ENCODE results near the gene SAMMSON. TPM values are rescaled to one million over a fixed set of nuclear protein-coding genes. Genes with fewer than 3 reads are reported as not detected.

Gene SAMMSON
- total and polyA plus RNA-seq, 10 of the 15 experiments (the other 5 are each of a cell fraction or from before 2014, with no cell fraction given), result not detected

DNA sequence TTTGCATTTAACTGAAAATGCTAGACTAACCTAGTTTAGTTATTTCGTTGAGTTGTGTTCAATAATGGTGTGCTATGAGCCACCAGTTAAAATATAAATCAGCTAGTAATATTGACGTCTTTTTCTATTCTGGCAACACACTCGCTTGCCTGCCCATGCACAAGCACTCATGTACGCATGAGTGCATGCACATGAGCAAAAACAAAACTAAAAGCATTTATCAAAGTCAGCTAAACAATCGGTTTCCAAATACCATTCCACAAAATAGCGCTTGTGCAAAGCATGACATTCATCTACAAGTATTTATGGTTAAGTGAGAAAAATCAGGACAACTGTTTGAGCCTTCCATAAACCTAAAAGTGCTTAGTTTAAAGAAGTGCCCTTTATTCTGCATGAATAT is 13.1 kb upstream of the SAMMSON start:
- H3K9ac ChIP-seq (ENCODE audit: control insufficient read depth, insufficient read depth, low read length), result no peak overlapping the region
- H3K4me3 ChIP-seq, result no peak overlapping the region
- no peak for ATAC-seq
- no TSS peak for BruUV-seq (replicated peaks)
- ChIA-PET POLR2A (no interaction called here), RAD21 (ENCODE audit: unreplicated experiment) (no interaction called here), SMC1A (ENCODE audit: uncharacterized antibody, unreplicated experiment) (no interaction called here), CTCF (no interaction called here)
- H3K4me2 ChIP-seq (ENCODE audit: control insufficient read depth, insufficient read depth), result no peak overlapping the region
- H3K4me1 ChIP-seq (ENCODE audit: control insufficient read depth, insufficient read depth, low read length), result no peaks in the 10 kb centered on the region
- no peaks in the 10 kb centered on the region for H4K20me1 ChIP-seq (ENCODE audit: control insufficient read depth, insufficient read depth)
- no peak overlapping the region for H3K27ac ChIP-seq (ENCODE audit: control insufficient read depth, insufficient read depth)
- TF ChIP-seq TCF3 (IDR thresholded peaks at IDR 0.05; ENCODE audit: borderline replicate concordance, insufficient read depth, low read depth, low read length) (no peak), MEF2B (IDR thresholded peaks at IDR 0.05; ENCODE audit: partially characterized antibody, poor library complexity, severe bottlenecking) (no peak), NFXL1 (IDR thresholded peaks at IDR 0.05; ENCODE audit: borderline replicate concordance) (no peak), CREB1 (IDR thresholded peaks at IDR 0.05; ENCODE audit: low read depth) (no peak), NR2F1 (conservative IDR thresholded peaks at IDR 0.05) (no peak), RB1 (IDR thresholded peaks at IDR 0.05; ENCODE audit: borderline replicate concordance) (no peak)
- no peak for FAIRE-seq
- no peaks in the 10 kb centered on the region for H3K9me3 ChIP-seq (replicated peaks; ENCODE audit: control insufficient read depth, insufficient read depth, low read length)
- 7% methylated on average over 6 of the region's 6 CpGs for WGBS (ENCODE audit: insufficient coverage, insufficient replicate concordance, low lambda C conversion rate, missing lambda C conversion rate)
- intact Hi-C loops (cut with micrococcal nuclease; ENCODE audit: unreplicated experiment), result loop anchor here (2.0 kb wide), 1 partner anchor 72 kb away; no protein-coding TSS in a partner anchor
- H3K79me2 ChIP-seq (ENCODE audit: control insufficient read depth, insufficient read depth, low read length), result no peaks in the 10 kb centered on the region
- H3K36me3 ChIP-seq (ENCODE audit: control insufficient read depth in 2 of 2, insufficient read depth in 2 of 2, low read length in 1 of 2), result no peaks in the 10 kb centered on the region
- H3K27me3 ChIP-seq (replicated peaks in 1 of 2; ENCODE audit: control insufficient read depth in 2 of 2, insufficient read depth in 2 of 2, low read length in 1 of 2), result no peaks in the 10 kb centered on the region
- DNase-seq (ENCODE audit: low read depth, low spot score), result no peak
- in situ Hi-C loops (cut with MboI), result no loop called here
- no peak overlapping the region for H2AFZ ChIP-seq (ENCODE audit: control insufficient read depth, low read depth, low read length)

DNA sequence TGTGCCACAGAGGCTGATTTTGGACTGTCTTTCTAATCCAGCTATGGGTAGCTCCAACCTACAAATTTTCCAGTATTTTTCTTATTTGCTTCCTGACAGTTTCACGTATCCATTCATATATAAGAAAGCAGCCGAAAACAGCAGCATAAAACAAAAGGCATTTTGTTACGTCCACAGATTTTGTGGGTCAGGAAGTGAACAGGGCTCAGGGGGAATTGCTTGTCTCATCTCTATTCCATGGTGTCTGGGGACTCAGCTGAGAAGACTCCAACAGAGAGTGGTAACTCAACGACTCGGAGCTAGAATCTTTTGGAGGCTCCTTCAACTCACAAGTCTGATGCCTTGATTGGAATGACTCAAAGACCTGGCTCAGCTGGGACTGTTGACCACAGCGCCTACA is 11.7 kb upstream of the SAMMSON start:
- 30% methylated on average over 6 of the region's 6 CpGs for WGBS (ENCODE audit: insufficient coverage, insufficient replicate concordance, low lambda C conversion rate, missing lambda C conversion rate)
- RAD21 ChIA-PET (ENCODE audit: unreplicated experiment), result no interaction called here
- CTCF ChIA-PET, result no interaction called here
- Histone ChIP-seq H3K79me2 (ENCODE audit: control insufficient read depth, insufficient read depth, low read length) (no peaks in the 10 kb centered on the region), H3K27me3 (replicated peaks in 1 of 2; ENCODE audit: control insufficient read depth in 2 of 2, insufficient read depth in 2 of 2, low read length in 1 of 2) (no peaks in the 10 kb centered on the region), H2AFZ (ENCODE audit: control insufficient read depth, low read depth, low read length) (no peak overlapping the region), H3K9ac (ENCODE audit: control insufficient read depth, insufficient read depth, low read length) (no peak overlapping the region), H3K9me3 (replicated peaks; ENCODE audit: control insufficient read depth, insufficient read depth, low read length) (no peaks in the 10 kb centered on the region), H3K4me3 (no peak overlapping the region), H3K27ac (ENCODE audit: control insufficient read depth, insufficient read depth) (no peak overlapping the region), H3K4me1 (ENCODE audit: control insufficient read depth, insufficient read depth, low read length) (no peaks in the 10 kb centered on the region), H4K20me1 (ENCODE audit: control insufficient read depth, insufficient read depth) (no peaks in the 10 kb centered on the region), H3K36me3 (ENCODE audit: control insufficient read depth in 2 of 2, insufficient read depth in 2 of 2, low read length in 1 of 2) (no peaks in the 10 kb centered on the region), H3K4me2 (ENCODE audit: control insufficient read depth, insufficient read depth) (no peak overlapping the region)
- SMC1A ChIA-PET (ENCODE audit: uncharacterized antibody, unreplicated experiment), result no interaction called here
- POLR2A ChIA-PET, result no interaction called here
- no peak for FAIRE-seq
- no peak for ATAC-seq
- in situ Hi-C loops (cut with MboI), result no loop called here
- no TSS peak for BruUV-seq (replicated peaks)
- no peak for DNase-seq (ENCODE audit: low read depth, low spot score)
- intact Hi-C loops (cut with micrococcal nuclease; ENCODE audit: unreplicated experiment), result loop anchor here (2.0 kb wide), 1 partner anchor 73 kb away; no protein-coding TSS in a partner anchor
- no peak for TF ChIP-seq RBBP5 (conservative IDR thresholded peaks at IDR 0.05)
- TF ChIP-seq, protein P1, sequence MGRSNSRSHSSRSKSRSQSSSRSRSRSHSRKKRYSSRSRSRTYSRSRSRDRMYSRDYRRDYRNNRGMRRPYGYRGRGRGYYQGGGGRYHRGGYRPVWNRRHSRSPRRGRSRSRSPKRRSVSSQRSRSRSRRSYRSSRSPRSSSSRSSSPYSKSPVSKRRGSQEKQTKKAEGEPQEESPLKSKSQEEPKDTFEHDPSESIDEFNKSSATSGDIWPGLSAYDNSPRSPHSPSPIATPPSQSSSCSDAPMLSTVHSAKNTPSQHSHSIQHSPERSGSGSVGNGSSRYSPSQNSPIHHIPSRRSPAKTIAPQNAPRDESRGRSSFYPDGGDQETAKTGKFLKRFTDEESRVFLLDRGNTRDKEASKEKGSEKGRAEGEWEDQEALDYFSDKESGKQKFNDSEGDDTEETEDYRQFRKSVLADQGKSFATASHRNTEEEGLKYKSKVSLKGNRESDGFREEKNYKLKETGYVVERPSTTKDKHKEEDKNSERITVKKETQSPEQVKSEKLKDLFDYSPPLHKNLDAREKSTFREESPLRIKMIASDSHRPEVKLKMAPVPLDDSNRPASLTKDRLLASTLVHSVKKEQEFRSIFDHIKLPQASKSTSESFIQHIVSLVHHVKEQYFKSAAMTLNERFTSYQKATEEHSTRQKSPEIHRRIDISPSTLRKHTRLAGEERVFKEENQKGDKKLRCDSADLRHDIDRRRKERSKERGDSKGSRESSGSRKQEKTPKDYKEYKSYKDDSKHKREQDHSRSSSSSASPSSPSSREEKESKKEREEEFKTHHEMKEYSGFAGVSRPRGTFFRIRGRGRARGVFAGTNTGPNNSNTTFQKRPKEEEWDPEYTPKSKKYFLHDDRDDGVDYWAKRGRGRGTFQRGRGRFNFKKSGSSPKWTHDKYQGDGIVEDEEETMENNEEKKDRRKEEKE (IDR thresholded peaks at IDR 0.05), result no peak
- TF ChIP-seq SUZ12 (IDR thresholded peaks at IDR 0.05; ENCODE audit: unreplicated experiment), result no peak
- TF ChIP-seq BRCA1 (IDR thresholded peaks at IDR 0.05; ENCODE audit: low read depth, low read length), result no peak
- no peak for TF ChIP-seq MXI1 (IDR thresholded peaks at IDR 0.05; ENCODE audit: low read depth, low read length)
- TF ChIP-seq, protein P2, sequence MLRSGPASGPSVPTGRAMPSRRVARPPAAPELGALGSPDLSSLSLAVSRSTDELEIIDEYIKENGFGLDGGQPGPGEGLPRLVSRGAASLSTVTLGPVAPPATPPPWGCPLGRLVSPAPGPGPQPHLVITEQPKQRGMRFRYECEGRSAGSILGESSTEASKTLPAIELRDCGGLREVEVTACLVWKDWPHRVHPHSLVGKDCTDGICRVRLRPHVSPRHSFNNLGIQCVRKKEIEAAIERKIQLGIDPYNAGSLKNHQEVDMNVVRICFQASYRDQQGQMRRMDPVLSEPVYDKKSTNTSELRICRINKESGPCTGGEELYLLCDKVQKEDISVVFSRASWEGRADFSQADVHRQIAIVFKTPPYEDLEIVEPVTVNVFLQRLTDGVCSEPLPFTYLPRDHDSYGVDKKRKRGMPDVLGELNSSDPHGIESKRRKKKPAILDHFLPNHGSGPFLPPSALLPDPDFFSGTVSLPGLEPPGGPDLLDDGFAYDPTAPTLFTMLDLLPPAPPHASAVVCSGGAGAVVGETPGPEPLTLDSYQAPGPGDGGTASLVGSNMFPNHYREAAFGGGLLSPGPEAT (IDR thresholded peaks at IDR 0.05; ENCODE audit: low read depth), result no peak
- TF ChIP-seq KLF5 (IDR thresholded peaks at IDR 0.05; ENCODE audit: partially characterized antibody), result no peak

Measured in GM12878 (cell line).